Posterior vena cava (tissue), 2 donors: ENCODE results near the gene CPPED1. TPM values are rescaled to one million over a fixed set of nuclear protein-coding genes. Genes with fewer than 3 reads are reported as not detected.

Source experiments
- DNase-seq: peaks from one replicate; pipeline ENCODE4 v3.0.0-alpha.2; 2020; ENCODE audit warnings: low spot score
- intact Hi-C, 2 donors: fragments of 100-400 bp; cut with DNase I; formaldehyde crosslinking; loops; one replicate each; pipeline versions ENCODE4 v1.14.1 to v1.14.2; 2022 to 2023
- total RNA-seq, 2 donors: library from RNA; stranded (reverse); fragmentation: NEBNext Ultra II Directional; extraction: Animal tissue kit (Norgen Biotek cat#: 25700); gene quantifications; one replicate each; pipeline ENCODE4 v1.2.1, GENCODE V29; 2021
- donor health status: DM: yes; HTN: yes; CAD: no.
- donor health status: DM: yes; HTN: yes; CAD: no.

CPPED1 gene
- total RNA-seq, 2 donors from 2014 or later: 14.9 to 25.6 TPM

- DNase-seq: no peak
- intact Hi-C loops: no loop called here
Measured at GRCh38 chr16:12752159-12752558, 51.5 kb downstream of the CPPED1 start.

- DNase-seq: no peak
- intact Hi-C loops: no loop called here
Measured at GRCh38 chr16:12750554-12750918, 53.2 kb downstream of the CPPED1 start.

- DNase-seq: no peak
- intact Hi-C loops: no loop called here
Measured at GRCh38 chr16:12749076-12749475, 54.6 kb downstream of the CPPED1 start.

- intact Hi-C loops: no loop called here
- DNase-seq: no peak
Measured at GRCh38 chr16:12747827-12748226, 55.9 kb downstream of the CPPED1 start.

- DNase-seq: no peak
- intact Hi-C loops: no loop called here
Measured at GRCh38 chr16:12747261-12747660, 56.4 kb downstream of the CPPED1 start.

- intact Hi-C loops: no loop called here
- no peak for DNase-seq
Measured at GRCh38 chr16:12744860-12745259, 58.8 kb downstream of the CPPED1 start.

- intact Hi-C loops: no loop called here
Measured at GRCh38 chr16:12742741-12743140, 60.9 kb downstream of the CPPED1 start.

GRCh38 chr16:12740986-12741610 is 62.6 kb downstream of the CPPED1 start:
- no peak for DNase-seq
- intact Hi-C loops: no loop called here

More at GRCh38 chr16:12742741-12743140, 60.9 kb downstream of the CPPED1 start:
- DNase-seq: no peak

- intact Hi-C loops: no loop called here
- DNase-seq: no peak
Measured at GRCh38 chr16:12739738-12740137, 63.9 kb downstream of the CPPED1 start.

GRCh38 chr16:12737563-12737962 is 66.1 kb downstream of the CPPED1 start:
- DNase-seq: no peak
- intact Hi-C loops: no loop called here

- DNase-seq: no peak
Measured at GRCh38 chr16:12735805-12736204, 67.9 kb downstream of the CPPED1 start.

GRCh38 chr16:12732600-12732999 is 71.1 kb downstream of the CPPED1 start:
- no peak for DNase-seq
- intact Hi-C loops: no loop called here

More at GRCh38 chr16:12735805-12736204, 67.9 kb downstream of the CPPED1 start:
- intact Hi-C loops: no loop called here

- no peak for DNase-seq
- intact Hi-C loops: loop anchor here in 1 of 2 donors (10.0 kb wide), 1 partner anchor 1775 kb away; no protein-coding TSS in a partner anchor
Measured at GRCh38 chr16:12729448-12729847, 74.2 kb downstream of the CPPED1 start.

- intact Hi-C loops: loop anchor here in 1 of 2 donors (10.0 kb wide), 1 partner anchor 1776 kb away; no protein-coding TSS in a partner anchor
- DNase-seq: no peak
Measured at GRCh38 chr16:12728469-12728868, 75.2 kb downstream of the CPPED1 start.

- intact Hi-C loops: loop anchor here in 1 of 2 donors (10.0 kb wide), 1 partner anchor 1781 kb away; no protein-coding TSS in a partner anchor
- DNase-seq: no peak
Measured at GRCh38 chr16:12724226-12724625, 79.5 kb downstream of the CPPED1 start.

GRCh38 chr16:12723681-12724080 is 80.0 kb downstream of the CPPED1 start:
- intact Hi-C loops: loop anchor here in 1 of 2 donors (10.0 kb wide), 1 partner anchor 1781 kb away; no protein-coding TSS in a partner anchor

GRCh38 chr16:12721841-12722421 is 81.8 kb downstream of the CPPED1 start:
- intact Hi-C loops: loop anchor here in 1 of 2 donors (10.0 kb wide), 1 partner anchor 1783 kb away; no protein-coding TSS in a partner anchor
- no peak for DNase-seq

More at GRCh38 chr16:12723681-12724080, 80.0 kb downstream of the CPPED1 start:
- DNase-seq: no peak

- intact Hi-C loops: loop anchor here in 1 of 2 donors (10.0 kb wide), 1 partner anchor 1785 kb away; no protein-coding TSS in a partner anchor
- no peak for DNase-seq
Measured at GRCh38 chr16:12719972-12720371, 83.7 kb downstream of the CPPED1 start.

- intact Hi-C loops: no loop called here
- no peak for DNase-seq
Measured at GRCh38 chr16:12716658-12717057, 87.0 kb downstream of the CPPED1 start.

- intact Hi-C loops: no loop called here
- DNase-seq: no peak
Measured at GRCh38 chr16:12709807-12710206, 93.9 kb downstream of the CPPED1 start.

- DNase-seq: no peak
Measured at GRCh38 chr16:12708266-12708665, 95.4 kb downstream of the CPPED1 start.

More at GRCh38 chr16:12708266-12708665, 95.4 kb downstream of the CPPED1 start:
- intact Hi-C loops: no loop called here
